Gastroesophageal sphincter (tissue), 3 donors: Measurements from ENCODE around the gene OR6C3.

Experiments
- POLR2A ChIP-seq, 2 donors: fragments of 450-650 bp; IDR thresholded peaks; one replicate each; pipeline ENCODE4 v1.6.1; 2017; ENCODE audit warnings: antibody characterized with exemption in 2 of 2, mild to moderate bottlenecking in 2 of 2, moderate library complexity in 1 of 2
- TF ChIP-seq, protein P1 (sequence below), 4 experiments: fragments of 200-600 bp in 2 of 4; fragments of 450-650 bp in 2 of 4; sonication (generic) in 1 of 4; IDR thresholded peaks; one replicate each; pipeline ENCODE4 v1.5.1; 2017 to 2019; ENCODE audit warnings: antibody characterized with exemption in 4 of 4, mild to moderate bottlenecking in 2 of 4, moderate library complexity in 2 of 4

DNA sequence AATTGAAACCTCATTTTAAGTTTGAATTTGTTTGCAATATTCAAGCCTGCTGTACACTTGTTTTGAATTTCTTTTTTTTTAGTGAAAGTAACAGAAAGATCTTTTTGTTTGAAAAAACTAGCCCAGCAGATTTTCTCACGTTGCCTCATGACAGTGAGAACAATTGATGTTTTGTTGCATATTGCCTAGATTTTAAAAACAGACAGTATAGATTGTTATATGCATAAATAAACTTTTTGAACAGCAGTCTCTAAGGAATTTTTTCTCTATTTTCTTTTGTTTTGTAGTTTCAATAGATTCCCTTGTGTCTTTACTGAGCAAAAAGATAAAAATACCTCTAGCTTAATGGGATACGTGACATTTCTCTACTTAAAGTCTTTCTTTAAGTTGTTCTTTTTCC is 49.6 kb upstream of the OR6C3 start:
- TF ChIP-seq, protein P1, sequence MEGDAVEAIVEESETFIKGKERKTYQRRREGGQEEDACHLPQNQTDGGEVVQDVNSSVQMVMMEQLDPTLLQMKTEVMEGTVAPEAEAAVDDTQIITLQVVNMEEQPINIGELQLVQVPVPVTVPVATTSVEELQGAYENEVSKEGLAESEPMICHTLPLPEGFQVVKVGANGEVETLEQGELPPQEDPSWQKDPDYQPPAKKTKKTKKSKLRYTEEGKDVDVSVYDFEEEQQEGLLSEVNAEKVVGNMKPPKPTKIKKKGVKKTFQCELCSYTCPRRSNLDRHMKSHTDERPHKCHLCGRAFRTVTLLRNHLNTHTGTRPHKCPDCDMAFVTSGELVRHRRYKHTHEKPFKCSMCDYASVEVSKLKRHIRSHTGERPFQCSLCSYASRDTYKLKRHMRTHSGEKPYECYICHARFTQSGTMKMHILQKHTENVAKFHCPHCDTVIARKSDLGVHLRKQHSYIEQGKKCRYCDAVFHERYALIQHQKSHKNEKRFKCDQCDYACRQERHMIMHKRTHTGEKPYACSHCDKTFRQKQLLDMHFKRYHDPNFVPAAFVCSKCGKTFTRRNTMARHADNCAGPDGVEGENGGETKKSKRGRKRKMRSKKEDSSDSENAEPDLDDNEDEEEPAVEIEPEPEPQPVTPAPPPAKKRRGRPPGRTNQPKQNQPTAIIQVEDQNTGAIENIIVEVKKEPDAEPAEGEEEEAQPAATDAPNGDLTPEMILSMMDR (IDR thresholded peaks at IDR 0.05) = no peak
- TF ChIP-seq POLR2A (IDR thresholded peaks at IDR 0.05) = no peak
